ENCODE measurements around the gene PTAFR.

The PTAFR gene

GRCh38 chr1:28176492-28177470 is at the start of gene PTAFR:
Gene PTAFR (minus strand): TSS chr1:28176690. CDS start chr1:28151021, 25,669 bp downstream.
- no peaks in the 10 kb centered on the region for H3K79me2 ChIP-seq (ENCODE audit: low read length)
- no peak within 1 kb of the TSS for H3K4me2 ChIP-seq (ENCODE audit: low read depth, low read length)
- DNase-seq = no peak
- H3K27ac ChIP-seq (ENCODE audit: low read length) = no peak within 1 kb of the TSS
- peaks cover 17% of the 10 kb centered on the region for H3F3A ChIP-seq (ENCODE audit: insufficient read depth, low read length)
- H3K27me3 ChIP-seq (replicated peaks; ENCODE audit: insufficient read depth, low read length) = no peaks in the 10 kb centered on the region
- H3K9ac ChIP-seq (ENCODE audit: low read length) = no peak within 1 kb of the TSS
- H3K36me3 ChIP-seq (replicated peaks; ENCODE audit: insufficient read depth, low read length) = no peaks in the 10 kb centered on the region
- TF ChIP-seq CTCF (IDR thresholded peaks at IDR 0.05; ENCODE audit: low read length) (no peak), EZH2phosphoT487 (IDR thresholded peaks at IDR 0.05; ENCODE audit: low read length) (no peak), EZH2 (optimal IDR thresholded peaks at IDR 0.05; ENCODE audit: low read depth, low read length) (no peak)
- H3K9me2 ChIP-seq (replicated peaks; ENCODE audit: insufficient read depth, low read length) = no peaks in the 10 kb centered on the region
- H4K20me1 ChIP-seq (ENCODE audit: insufficient read depth, low read length) = no peaks in the 10 kb centered on the region
- no peak within 1 kb of the TSS for H3K4me3 ChIP-seq (ENCODE audit: low read length)
- peaks cover 19% of the 10 kb centered on the region for H3K4me1 ChIP-seq (ENCODE audit: low read length)
- H3K9me3 ChIP-seq (replicated peaks; ENCODE audit: insufficient read depth, low read length) = no peaks in the 10 kb centered on the region
- no peak within 1 kb of the TSS for H2AFZ ChIP-seq (ENCODE audit: low read length)

GRCh38 chr1:28213315-28213714 is 36.8 kb upstream of the PTAFR start:
- no peak for DNase-seq

GRCh38 chr1:28209700-28210099 is 33.2 kb upstream of the PTAFR start:
- no peaks in the 10 kb centered on the region for H3K9me3 ChIP-seq (replicated peaks; ENCODE audit: insufficient read depth, low read length)
- no peaks in the 10 kb centered on the region; the same call in 1 of the 2 replicates for H4K20me1 ChIP-seq (ENCODE audit: insufficient read depth, low read length)
- no peak overlapping the region for H3K9ac ChIP-seq (ENCODE audit: low read length)
- no peaks in the 10 kb centered on the region for H3K27me3 ChIP-seq (replicated peaks; ENCODE audit: insufficient read depth, low read length)
- no peak for DNase-seq
- H2AFZ ChIP-seq (ENCODE audit: low read length) = no peak overlapping the region
- H3K4me2 ChIP-seq (ENCODE audit: low read depth, low read length) = no peak overlapping the region
- H3K4me3 ChIP-seq (ENCODE audit: low read length) = no peak overlapping the region
- no peak for TF ChIP-seq EZH2 (optimal IDR thresholded peaks at IDR 0.05; ENCODE audit: low read depth, low read length)
- no peak for TF ChIP-seq CTCF (IDR thresholded peaks at IDR 0.05; ENCODE audit: low read length)
- TF ChIP-seq EZH2phosphoT487 (IDR thresholded peaks at IDR 0.05; ENCODE audit: low read length) = no peak
- no peaks in the 10 kb centered on the region for H3K4me1 ChIP-seq (ENCODE audit: low read length)
- no peak overlapping the region for H3K27ac ChIP-seq (ENCODE audit: low read length)
- H3K9me2 ChIP-seq (replicated peaks; ENCODE audit: insufficient read depth, low read length) = no peaks in the 10 kb centered on the region
- no peaks in the 10 kb centered on the region; the same call in 1 of the 2 replicates for H3K36me3 ChIP-seq (replicated peaks; ENCODE audit: insufficient read depth, low read length)
- peaks cover 12% of the 10 kb centered on the region; the same call in 1 of the 2 replicates for H3K79me2 ChIP-seq (ENCODE audit: low read length)
- 0 out of 2 replicates have a peak, but pooled peaks cover 3% of the 10 kb centered on the region for H3F3A ChIP-seq (ENCODE audit: insufficient read depth, low read length)

More at GRCh38 chr1:28213315-28213714, 36.8 kb upstream of the PTAFR start:
- Histone ChIP-seq H3K27ac (ENCODE audit: low read length) (no peak overlapping the region), H3K79me2 (ENCODE audit: low read length) (peaks cover 21% of the 10 kb centered on the region), H3K4me2 (ENCODE audit: low read depth, low read length) (no peak overlapping the region), H3K9me3 (replicated peaks; ENCODE audit: insufficient read depth, low read length) (no peaks in the 10 kb centered on the region), H3K36me3 (replicated peaks; ENCODE audit: insufficient read depth, low read length) (no peaks in the 10 kb centered on the region; the same call in 1 of the 2 replicates), H4K20me1 (ENCODE audit: insufficient read depth, low read length) (no peaks in the 10 kb centered on the region; the same call in 1 of the 2 replicates), H3K4me3 (ENCODE audit: low read length) (no peak overlapping the region), H3F3A (ENCODE audit: insufficient read depth, low read length) (0 out of 2 replicates have a peak, but pooled peaks cover 3% of the 10 kb centered on the region), H2AFZ (ENCODE audit: low read length) (no peak overlapping the region), H3K4me1 (ENCODE audit: low read length) (no peaks in the 10 kb centered on the region), H3K27me3 (replicated peaks; ENCODE audit: insufficient read depth, low read length) (no peaks in the 10 kb centered on the region), H3K9me2 (replicated peaks; ENCODE audit: insufficient read depth, low read length) (no peaks in the 10 kb centered on the region), H3K9ac (ENCODE audit: low read length) (no peak overlapping the region)
- TF ChIP-seq CTCF (IDR thresholded peaks at IDR 0.05; ENCODE audit: low read length) = no peak
- no peak for TF ChIP-seq EZH2phosphoT487 (IDR thresholded peaks at IDR 0.05; ENCODE audit: low read length)
- TF ChIP-seq EZH2 (optimal IDR thresholded peaks at IDR 0.05; ENCODE audit: low read depth, low read length) = no peak
